ENCODE measurements around the gene GALNT6. TPM values are rescaled to one million over a fixed set of nuclear protein-coding genes. Genes with fewer than 3 reads are reported as not detected.

The GALNT6 gene
- total and polyA plus RNA-seq, 2 donors (not counting 1 experiment from before 2014, with no cell fraction given) = 25.2 to 115 TPM

- H3K9me3 ChIP-seq (ENCODE audit: control insufficient read depth, insufficient read depth, low read depth, low read length) = no peaks in the 10 kb centered on the region
Observed at GRCh38 chr12:51382173-51382572, 9.0 kb downstream of the GALNT6 start.

GRCh38 chr12:51381226-51382079, 9.8 kb downstream of the GALNT6 start:
- H4K20me1 ChIP-seq (ENCODE audit: control insufficient read depth, extremely low read depth, insufficient read depth, low read length) = no peaks in the 10 kb centered on the region
- TF ChIP-seq CTCF (conservative IDR thresholded peaks at IDR 0.05 in 1 of 2, IDR thresholded peaks at IDR 0.05 in 1 of 2; ENCODE audit: low read depth in 1 of 2, low read length in 2 of 2) (no peak), EZH2 (IDR thresholded peaks at IDR 0.05; ENCODE audit: low read length, missing control alignments) (no peak)
- H3K36me3 ChIP-seq (ENCODE audit: control insufficient read depth, insufficient read depth, low read length) = peaks cover 13% of the 10 kb centered on the region
- peak; percentile 61 to 66 for DNase-seq (ENCODE audit: low read depth in 2 of 2)
- no peak overlapping the region for H3K4me2 ChIP-seq (ENCODE audit: extremely low read depth, insufficient read depth, low read length)
- H3K4me1 ChIP-seq (ENCODE audit: control insufficient read depth, extremely low read depth, insufficient read depth, low read length) = no peaks in the 10 kb centered on the region
- H3K4me3 ChIP-seq (replicated peaks in 1 of 4; ENCODE audit: control extremely low read depth in 1 of 4, insufficient read depth in 1 of 4, low read depth in 3 of 4, low read length in 4 of 4) = no peak overlapping the region
- H3K9me3 ChIP-seq (ENCODE audit: control insufficient read depth, insufficient read depth, low read depth, low read length) = no peaks in the 10 kb centered on the region
- no peaks in the 10 kb centered on the region for H3K79me2 ChIP-seq (ENCODE audit: control insufficient read depth, insufficient read depth, low read length)
- no peak overlapping the region for H2AFZ ChIP-seq (ENCODE audit: low read length)
- H3K9ac ChIP-seq (ENCODE audit: insufficient read depth, low read length) = no peak overlapping the region
- no peak overlapping the region for H3K27ac ChIP-seq (ENCODE audit: insufficient read depth, low read length)
- H3K27me3 ChIP-seq (ENCODE audit: control insufficient read depth, insufficient read depth, low read length) = no peaks in the 10 kb centered on the region

More at GRCh38 chr12:51382173-51382572, 9.0 kb downstream of the GALNT6 start:
- Histone ChIP-seq H4K20me1 (ENCODE audit: control insufficient read depth, extremely low read depth, insufficient read depth, low read length) (no peaks in the 10 kb centered on the region), H3K9ac (ENCODE audit: insufficient read depth, low read length) (no peak overlapping the region), H3K27me3 (ENCODE audit: control insufficient read depth, insufficient read depth, low read length) (no peaks in the 10 kb centered on the region), H3K27ac (ENCODE audit: insufficient read depth, low read length) (no peak overlapping the region), H3K4me3 (replicated peaks in 1 of 4; ENCODE audit: control extremely low read depth in 1 of 4, insufficient read depth in 1 of 4, low read depth in 3 of 4, low read length in 4 of 4) (no peak overlapping the region), H3K36me3 (ENCODE audit: control insufficient read depth, insufficient read depth, low read length) (peaks cover 11% of the 10 kb centered on the region), H2AFZ (ENCODE audit: low read length) (no peak overlapping the region), H3K4me1 (ENCODE audit: control insufficient read depth, extremely low read depth, insufficient read depth, low read length) (no peaks in the 10 kb centered on the region), H3K4me2 (ENCODE audit: extremely low read depth, insufficient read depth, low read length) (no peak overlapping the region), H3K79me2 (ENCODE audit: control insufficient read depth, insufficient read depth, low read length) (no peaks in the 10 kb centered on the region)
- TF ChIP-seq CTCF (conservative IDR thresholded peaks at IDR 0.05 in 1 of 2, IDR thresholded peaks at IDR 0.05 in 1 of 2; ENCODE audit: low read depth in 1 of 2, low read length in 2 of 2) (no peak), EZH2 (IDR thresholded peaks at IDR 0.05; ENCODE audit: low read length, missing control alignments) (no peak)
- no peak for DNase-seq (ENCODE audit: low read depth in 2 of 2)

- TF ChIP-seq CTCF (conservative IDR thresholded peaks at IDR 0.05 in 1 of 2, IDR thresholded peaks at IDR 0.05 in 1 of 2; ENCODE audit: low read depth in 1 of 2, low read length in 2 of 2) = no peak
- TF ChIP-seq EZH2 (IDR thresholded peaks at IDR 0.05; ENCODE audit: low read length, missing control alignments) = no peak
- H3K36me3 ChIP-seq (ENCODE audit: control insufficient read depth, insufficient read depth, low read length) = peaks cover 13% of the 10 kb centered on the region
- no peaks in the 10 kb centered on the region for H3K9me3 ChIP-seq (ENCODE audit: control insufficient read depth, insufficient read depth, low read depth, low read length)
Observed at GRCh38 chr12:51379571-51379970, 11.6 kb downstream of the GALNT6 start.

More at GRCh38 chr12:51379571-51379970, 11.6 kb downstream of the GALNT6 start:
- Histone ChIP-seq H3K27me3 (ENCODE audit: control insufficient read depth, insufficient read depth, low read length) (no peaks in the 10 kb centered on the region), H3K4me3 (replicated peaks in 1 of 4; ENCODE audit: control extremely low read depth in 1 of 4, insufficient read depth in 1 of 4, low read depth in 3 of 4, low read length in 4 of 4) (no peak overlapping the region), H3K27ac (ENCODE audit: insufficient read depth, low read length) (no peak overlapping the region), H3K4me1 (ENCODE audit: control insufficient read depth, extremely low read depth, insufficient read depth, low read length) (peaks cover 7% of the 10 kb centered on the region), H2AFZ (ENCODE audit: low read length) (no peak overlapping the region), H4K20me1 (ENCODE audit: control insufficient read depth, extremely low read depth, insufficient read depth, low read length) (no peaks in the 10 kb centered on the region), H3K79me2 (ENCODE audit: control insufficient read depth, insufficient read depth, low read length) (no peaks in the 10 kb centered on the region), H3K4me2 (ENCODE audit: extremely low read depth, insufficient read depth, low read length) (no peak overlapping the region), H3K9ac (ENCODE audit: insufficient read depth, low read length) (no peak overlapping the region)
- DNase-seq (ENCODE audit: low read depth in 2 of 2) = no peak
